Neuronal stem cell (in vitro differentiated cells): ENCODE results near the gene HS3ST5.

Experiments
- DNase-seq: peaks from one replicate; pipeline ENCODE4 v3.0.0-alpha.2; 2013; ENCODE audit warnings: low spot score
- H2AFZ ChIP-seq: one replicate; pipeline ENCODE4 v1.6.1; 2013; ENCODE audit warnings: mild to moderate bottlenecking, low read length, inconsistent platforms
- H2AK5ac ChIP-seq: 2 replicates; pipeline ENCODE4 v1.6.1; 2013; ENCODE audit warnings: low read depth, mild to moderate bottlenecking, inconsistent platforms, low read length, moderate library complexity, mixed read lengths
- H2BK120ac ChIP-seq: 2 replicates; pipeline ENCODE4 v1.6.1; 2013; ENCODE audit warnings: low read depth, mild to moderate bottlenecking, inconsistent platforms, low read length, moderate library complexity, mixed read lengths
- H2BK12ac ChIP-seq: one replicate; pipeline ENCODE4 v1.6.1; 2013; ENCODE audit warnings: low read length, inconsistent platforms
- H2BK15ac ChIP-seq: 2 replicates; pipeline ENCODE4 v1.6.1; 2013; ENCODE audit warnings: mild to moderate bottlenecking, low read length, inconsistent platforms, mixed read lengths
- H2BK5ac ChIP-seq: one replicate; pipeline ENCODE4 v1.6.1; 2013; ENCODE audit warnings: inconsistent platforms, mild to moderate bottlenecking, low read length, moderate library complexity
- H3K14ac ChIP-seq: one replicate; pipeline ENCODE4 v1.6.1; 2013; ENCODE audit warnings: low read length, inconsistent platforms
- H3K18ac ChIP-seq: 2 replicates; pipeline ENCODE4 v1.6.1; 2013; ENCODE audit warnings: low read length, inconsistent platforms
- H3K23ac ChIP-seq: 2 replicates; pipeline ENCODE4 v1.6.1; 2013; ENCODE audit warnings: low read depth, mild to moderate bottlenecking, mixed read lengths, low read length, inconsistent platforms; ENCODE audit not compliant: poor library complexity
- H3K27ac ChIP-seq: replicated peaks from 3 replicates; pipeline ENCODE4 v1.5.1; 2013; ENCODE audit warnings: low read length, inconsistent platforms
- H3K27me3 ChIP-seq, 3 experiments: 2 replicates each; pipeline ENCODE4 v1.6.1; 2013; ENCODE audit warnings: low read length in 3 of 3, mild to moderate bottlenecking in 2 of 3, inconsistent platforms in 1 of 3, low read depth in 1 of 3, mixed read lengths in 1 of 3, moderate library complexity in 1 of 3; ENCODE audit not compliant: control insufficient read depth in 3 of 3, insufficient read depth in 3 of 3
- H3K36me3 ChIP-seq, 2 donors: replicated peaks in 1 of 2; 2 replicates each; pipeline ENCODE4 v1.6.1; 2013; ENCODE audit warnings: low read length in 2 of 2; ENCODE audit not compliant: control insufficient read depth in 2 of 2, insufficient read depth in 2 of 2
- H3K4ac ChIP-seq: 2 replicates; pipeline ENCODE4 v1.6.1; 2013; ENCODE audit warnings: inconsistent platforms, mild to moderate bottlenecking, low read length, moderate library complexity
- H3K4me1 ChIP-seq, 2 donors: 1 replicate in 1 of 2; 2 replicates in 1 of 2; pipeline ENCODE4 v1.6.1; 2013; ENCODE audit warnings: low read length in 2 of 2, low read depth in 1 of 2; ENCODE audit not compliant: control insufficient read depth in 2 of 2, insufficient read depth in 1 of 2
- H3K4me2 ChIP-seq: one replicate; pipeline ENCODE4 v1.6.1; 2013; ENCODE audit warnings: mild to moderate bottlenecking, low read length, inconsistent platforms; ENCODE audit not compliant: insufficient read depth, poor library complexity, severe bottlenecking
- H3K4me3 ChIP-seq, 2 donors: 2 replicates each; pipeline ENCODE4 v1.5.1; 2013; ENCODE audit warnings: low read length in 2 of 2, mild to moderate bottlenecking in 2 of 2, inconsistent platforms in 1 of 2, moderate library complexity in 1 of 2
- H3K79me1 ChIP-seq: one replicate; pipeline ENCODE4 v1.6.1; 2013; ENCODE audit warnings: low read depth, mild to moderate bottlenecking, inconsistent platforms, low read length, moderate library complexity
- H3K9ac ChIP-seq: one replicate; pipeline ENCODE4 v1.6.1; 2013; ENCODE audit warnings: mild to moderate bottlenecking, low read depth, low read length, inconsistent platforms; ENCODE audit not compliant: poor library complexity
- H3K9me3 ChIP-seq, 2 donors: replicated peaks in 1 of 2; 2 replicates each; pipeline versions ENCODE3 to v1.6.1; 2013; ENCODE audit warnings: low read length in 2 of 2, mild to moderate bottlenecking in 2 of 2, inconsistent platforms in 1 of 2, low read depth in 1 of 2, mixed read lengths in 1 of 2, moderate library complexity in 1 of 2; ENCODE audit not compliant: control insufficient read depth in 2 of 2, insufficient read depth in 1 of 2
- H4K8ac ChIP-seq: one replicate; pipeline ENCODE4 v1.6.1; 2013; ENCODE audit warnings: low read depth, mild to moderate bottlenecking, inconsistent platforms, low read length, moderate library complexity
- H4K91ac ChIP-seq: one replicate; pipeline ENCODE4 v1.6.1; 2013; ENCODE audit warnings: low read length, low read depth, mild to moderate bottlenecking, inconsistent platforms; ENCODE audit not compliant: poor library complexity
- WGBS, 2 donors: extraction: QIAGEN DNeasy Blood & Tissue Kit; methylation state at CpG; one replicate each; pipeline ENCODE4 v1.1.7; 2013; ENCODE audit warnings: missing lambda C conversion rate in 2 of 2, mixed read lengths in 1 of 2; ENCODE audit not compliant: insufficient read length in 2 of 2, insufficient replicate concordance in 1 of 2; ENCODE audit errors: extremely low coverage in 2 of 2; 5-methylcytosine and 5-hydroxymethylcytosine counted together

HS3ST5 gene

DNA sequence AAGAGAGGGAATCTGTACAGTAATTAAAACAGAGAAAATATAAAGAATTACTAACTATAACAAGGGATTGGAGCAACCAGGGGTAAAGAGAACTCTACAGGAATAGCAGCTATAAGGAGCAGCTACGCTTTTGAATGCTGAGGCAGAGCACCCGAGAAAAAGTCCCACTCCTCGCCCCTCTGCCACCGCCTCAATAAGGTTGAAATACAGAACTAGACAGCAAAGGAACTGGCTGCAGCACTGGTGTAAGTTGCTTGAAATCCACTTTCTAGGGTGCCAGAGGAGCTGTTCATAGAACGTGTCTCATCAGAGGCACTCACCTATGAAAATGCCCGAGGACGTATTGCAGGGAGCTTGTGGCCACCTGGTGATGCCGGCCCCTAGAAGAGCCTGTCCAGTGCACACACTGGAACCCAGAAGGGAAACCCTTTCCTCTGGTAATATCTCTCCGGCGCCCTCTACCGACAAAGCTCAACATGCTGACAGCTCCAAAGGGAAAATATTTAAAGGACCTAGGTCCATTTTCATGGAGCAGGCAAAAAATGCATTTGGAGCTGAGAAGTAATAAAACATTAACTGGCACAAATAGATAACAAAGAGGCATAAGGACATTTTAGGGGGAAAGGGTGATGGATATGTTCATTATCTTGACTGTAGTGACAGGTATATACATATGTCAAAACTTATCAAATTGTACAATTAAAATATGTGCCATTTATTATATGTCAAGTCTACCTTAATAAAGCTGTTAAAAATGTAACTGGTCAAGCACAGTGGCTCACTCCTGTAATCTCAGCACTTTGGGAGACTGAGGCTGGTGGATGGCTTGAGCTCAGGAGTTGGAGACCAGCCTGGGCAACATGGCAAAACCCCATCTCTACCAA is 234.5 kb downstream of the HS3ST5 start:
- H2BK12ac ChIP-seq = no peak overlapping the region
- no peak overlapping the region for H4K8ac ChIP-seq
- H3K4me3 ChIP-seq = no peak overlapping the region
- no peak overlapping the region for H3K9ac ChIP-seq
- H3K4ac ChIP-seq = no peak overlapping the region
- no peaks in the 10 kb centered on the region for H3K27me3 ChIP-seq
- peak; percentile 53 for DNase-seq
- H3K23ac ChIP-seq = no peak overlapping the region
- no peak overlapping the region for H2BK5ac ChIP-seq
- no CpG with 5 or more reads among the region's 11 CpGs for WGBS, 2 donors
- no peak overlapping the region for H4K91ac ChIP-seq
- no peak overlapping the region for H3K14ac ChIP-seq
- peaks cover 0 to 2% of the 10 kb centered on the region in 2 donors for H3K4me1 ChIP-seq
- H3K36me3 ChIP-seq = no peaks in the 10 kb centered on the region
- H3K18ac ChIP-seq = no peak overlapping the region
- H2AK5ac ChIP-seq = no peak overlapping the region
- H3K4me2 ChIP-seq = no peak overlapping the region
- no peak overlapping the region for H2AFZ ChIP-seq
- H2BK120ac ChIP-seq = no peak overlapping the region
- H3K79me1 ChIP-seq = no peaks in the 10 kb centered on the region
- no peaks in the 10 kb centered on the region for H3K9me3 ChIP-seq
- H2BK15ac ChIP-seq = no peak overlapping the region
- no peak overlapping the region for H3K27ac ChIP-seq

DNA sequence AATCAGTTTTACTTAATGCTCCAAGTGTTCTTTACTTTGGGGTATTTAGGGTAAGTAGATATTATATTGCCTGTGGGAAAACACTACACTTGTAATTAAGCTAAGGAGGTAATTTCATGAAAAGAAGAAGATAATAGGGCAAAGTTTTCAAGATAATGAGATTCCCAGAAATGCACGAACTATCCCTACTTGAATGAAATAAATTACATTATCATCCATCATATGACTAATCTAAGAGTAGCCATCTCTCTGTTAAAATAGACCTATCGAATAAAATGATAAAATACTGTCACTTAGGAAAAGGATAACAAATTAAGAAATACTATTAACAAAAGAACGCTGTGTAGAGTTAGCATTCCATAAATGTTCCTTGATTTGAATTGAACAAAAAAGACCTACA is 236.8 kb downstream of the HS3ST5 start:
- H3K4me2 ChIP-seq = no peak overlapping the region
- no peak overlapping the region for H2BK5ac ChIP-seq
- H3K9me3 ChIP-seq = no peaks in the 10 kb centered on the region
- H2BK120ac ChIP-seq = no peak overlapping the region
- H3K27me3 ChIP-seq = no peaks in the 10 kb centered on the region
- no peak overlapping the region for H3K4ac ChIP-seq
- H4K91ac ChIP-seq = no peak overlapping the region
- H3K9ac ChIP-seq = no peak overlapping the region
- no peak overlapping the region for H2AFZ ChIP-seq
- H3K23ac ChIP-seq = no peak overlapping the region
- no peak overlapping the region for H3K14ac ChIP-seq
- no peak overlapping the region for H4K8ac ChIP-seq
- no peaks in the 10 kb centered on the region for H3K36me3 ChIP-seq
- H3K27ac ChIP-seq = no peak overlapping the region
- DNase-seq = no peak
- no peak overlapping the region for H2AK5ac ChIP-seq
- no peak overlapping the region for H2BK12ac ChIP-seq
- H3K4me3 ChIP-seq = no peak overlapping the region
- no peak overlapping the region for H3K18ac ChIP-seq
- H3K4me1 ChIP-seq = peaks cover 0 to 2% of the 10 kb centered on the region in 2 donors
- no CpG with 5 or more reads among the region's 3 CpGs for WGBS, 2 donors
- H3K79me1 ChIP-seq = no peaks in the 10 kb centered on the region
- no peak overlapping the region for H2BK15ac ChIP-seq

DNA sequence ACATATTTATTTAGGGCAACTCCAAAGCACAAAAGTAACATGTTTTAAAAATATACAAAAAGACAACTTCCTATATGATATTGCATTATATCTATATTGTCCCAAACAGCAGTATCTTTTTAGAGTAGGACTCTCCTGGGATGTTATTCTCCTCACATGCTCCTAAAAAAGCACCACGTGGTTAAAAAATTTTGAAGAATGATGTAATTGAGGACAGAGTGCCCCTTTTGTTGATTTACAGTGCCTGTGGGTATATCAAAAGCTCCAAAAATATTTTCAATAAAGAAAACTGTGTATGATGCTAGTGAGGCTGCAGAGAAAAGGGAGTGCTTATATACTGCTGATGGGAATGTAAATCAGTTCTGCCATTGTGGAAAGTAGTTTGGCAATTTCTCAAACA is 241.6 kb downstream of the HS3ST5 start:
- Histone ChIP-seq H3K18ac (no peak overlapping the region), H3K14ac (no peak overlapping the region), H2BK15ac (no peak overlapping the region), H3K79me1 (no peaks in the 10 kb centered on the region), H3K23ac (no peak overlapping the region), H2AK5ac (no peak overlapping the region), H4K91ac (no peak overlapping the region), H4K8ac (no peak overlapping the region), H3K4me3 (no peak overlapping the region), H2BK12ac (no peak overlapping the region), H3K4me1 (peaks cover 0 to 2% of the 10 kb centered on the region in 2 donors), H3K9me3 (no peaks in the 10 kb centered on the region), H3K36me3 (no peaks in the 10 kb centered on the region), H3K27me3 (no peaks in the 10 kb centered on the region), H3K4me2 (no peak overlapping the region), H3K4ac (no peak overlapping the region), H3K9ac (no peak overlapping the region), H2AFZ (no peak overlapping the region), H2BK5ac (no peak overlapping the region), H3K27ac (no peak overlapping the region), H2BK120ac (no peak overlapping the region)
- no CpG with 5 or more reads among the region's 1 CpG for WGBS, 2 donors
- no peak for DNase-seq

DNA sequence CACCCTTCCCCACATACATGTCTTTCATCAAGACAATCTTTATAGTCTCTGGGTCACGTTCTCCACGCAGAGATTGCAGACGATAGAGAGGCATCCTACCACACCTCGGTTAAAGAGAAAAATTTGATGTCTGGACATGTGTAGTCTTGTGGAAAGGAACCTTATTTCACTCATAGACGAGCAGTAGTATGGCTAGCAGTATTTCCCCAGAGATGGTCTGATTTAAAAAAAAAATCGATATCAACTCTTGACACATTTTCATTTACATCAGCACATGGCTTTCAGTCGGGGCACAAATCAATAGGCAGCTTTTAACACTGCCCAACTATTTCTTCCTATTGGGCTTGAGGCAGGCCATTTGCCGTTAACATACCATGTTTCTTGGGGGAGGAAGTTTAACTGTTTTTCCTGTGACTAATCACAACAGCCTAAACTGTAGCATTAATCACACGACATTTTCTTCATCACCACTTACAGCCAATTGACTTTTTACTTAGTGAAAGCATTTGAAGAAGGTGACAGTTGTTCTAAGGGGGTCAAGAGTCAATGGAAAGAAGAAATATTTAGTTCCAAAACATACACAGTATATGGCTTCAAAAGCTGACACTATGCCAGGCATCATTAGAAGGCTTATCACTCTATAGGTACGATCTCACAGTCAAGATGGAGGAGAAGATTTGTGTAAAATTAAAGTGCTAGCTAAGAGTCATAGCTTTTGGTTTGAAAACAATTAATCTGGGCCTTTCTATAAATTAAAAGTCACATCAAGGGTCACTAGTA is 242.4 kb downstream of the HS3ST5 start:
- H2BK5ac ChIP-seq = no peak overlapping the region

More for the DNA sequence above, 242.4 kb downstream of the HS3ST5 start:
- Histone ChIP-seq H3K79me1 (no peaks in the 10 kb centered on the region), H3K4ac (no peak overlapping the region), H3K14ac (no peak overlapping the region), H3K9me3 (no peaks in the 10 kb centered on the region), H2BK15ac (no peak overlapping the region), H3K27ac (no peak overlapping the region), H2AK5ac (no peak overlapping the region), H3K23ac (no peak overlapping the region), H2BK120ac (no peak overlapping the region), H4K91ac (no peak overlapping the region), H2BK12ac (no peak overlapping the region), H3K18ac (no peak overlapping the region), H4K8ac (no peak overlapping the region), H2AFZ (no peak overlapping the region), H3K27me3 (no peaks in the 10 kb centered on the region), H3K36me3 (no peaks in the 10 kb centered on the region), H3K4me3 (no peak overlapping the region), H3K9ac (no peak overlapping the region), H3K4me2 (no peak overlapping the region), H3K4me1 (peaks cover 0 to 2% of the 10 kb centered on the region in 2 donors)
- DNase-seq = no peak
- no CpG with 5 or more reads among the region's 10 CpGs for WGBS, 2 donors
